H1 (cell line): ENCODE results near the gene TOP3A. TPM values are rescaled to one million over a fixed set of nuclear protein-coding genes. Genes with fewer than 3 reads are reported as not detected.

Experiments
- CTCF ChIA-PET: fragments of 300-600 bp; sonication (Branson Sonifier 250); formaldehyde crosslinking; loops from one replicate; lab custom pipeline; 2021; ENCODE audit not compliant: partially characterized antibody; lab: Charles Lee
- POLR2A ChIA-PET: fragments of 300-600 bp; sonication (Branson Sonifier 250); formaldehyde crosslinking; loops from one replicate; lab custom pipeline; 2021; ENCODE audit warnings: inconsistent platforms; ENCODE audit not compliant: partially characterized antibody; lab: Charles Lee
- DNase-seq, 2 experiments: peaks; one replicate each; pipeline versions ENCODE4 v3.0.0 to v3.0.0-alpha.2; 2010 to 2022; ENCODE audit warnings: low spot score in 2 of 2, low read depth in 1 of 2, mixed read lengths in 1 of 2
- FAIRE-seq: peaks from 2 replicates; lab custom pipeline; 2011; peaks lifted over from hg19 to GRCh38; lab: Jason Lieb, UNC
- H2AFZ ChIP-seq: 2 replicates; pipeline ENCODE4 v1.8.1; 2012; ENCODE audit warnings: low read length, inconsistent platforms
- H2AK5ac ChIP-seq: 2 replicates; pipeline ENCODE4 v1.6.1; 2013; ENCODE audit warnings: low read depth, low read length
- H2BK120ac ChIP-seq: replicated peaks from 2 replicates; pipeline ENCODE3; 2013; ENCODE audit warnings: low read depth, low read length, inconsistent platforms
- H2BK12ac ChIP-seq: 2 replicates; pipeline ENCODE4 v1.6.1; 2013; ENCODE audit warnings: low read depth, low read length
- H2BK15ac ChIP-seq: 2 replicates; pipeline ENCODE4 v1.6.1; 2013; ENCODE audit warnings: low read length
- H2BK20ac ChIP-seq: 2 replicates; pipeline ENCODE4 v1.6.1; 2013; ENCODE audit warnings: low read length
- H2BK5ac ChIP-seq: 2 replicates; pipeline ENCODE4 v1.6.1; 2013; ENCODE audit warnings: low read depth, low read length
- H3K14ac ChIP-seq: 2 replicates; pipeline ENCODE4 v1.6.1; 2013; ENCODE audit warnings: inconsistent platforms; ENCODE audit not compliant: insufficient read length
- H3K18ac ChIP-seq: 2 replicates; pipeline ENCODE4 v1.6.1; 2013; ENCODE audit warnings: low read length; ENCODE audit errors: extremely low read depth
- H3K23ac ChIP-seq: 2 replicates; pipeline ENCODE4 v1.6.1; 2013; ENCODE audit warnings: inconsistent platforms; ENCODE audit not compliant: insufficient read length
- H3K23me2 ChIP-seq: 2 replicates; pipeline ENCODE4 v1.6.1; 2013; ENCODE audit warnings: low read depth, low read length
- H3K27ac ChIP-seq: 2 replicates; pipeline ENCODE4 v1.6.1; 2011; ENCODE audit warnings: low read depth, low read length, inconsistent platforms
- H3K27me3 ChIP-seq, 4 experiments: replicated peaks in 1 of 4; 1 replicate in 1 of 4; 2 replicates in 3 of 4; pipeline versions ENCODE4 v1.6.1 to v1.8.1; 2011 to 2013; ENCODE audit warnings: low read length in 3 of 4, mild to moderate bottlenecking in 3 of 4, inconsistent platforms in 2 of 4, mixed read lengths in 2 of 4, moderate library complexity in 1 of 4; ENCODE audit not compliant: control insufficient read depth in 3 of 4, insufficient read depth in 3 of 4; ENCODE audit errors: extremely low read depth in 1 of 4
- H3K36me3 ChIP-seq, 4 experiments: 2 replicates each; pipeline versions ENCODE4 v1.6.1 to v1.8.1; 2011 to 2013; ENCODE audit warnings: mild to moderate bottlenecking in 4 of 4, low read length in 3 of 4, moderate library complexity in 2 of 4, control low read depth in 1 of 4, inconsistent platforms in 1 of 4; ENCODE audit not compliant: insufficient read depth in 4 of 4, control insufficient read depth in 2 of 4
- H3K4ac ChIP-seq: replicated peaks from 2 replicates; pipeline ENCODE3; 2013; ENCODE audit warnings: low read length, low read depth, mixed read lengths, inconsistent platforms; ENCODE audit not compliant: insufficient read length
- H3K4me1 ChIP-seq, 4 experiments: replicated peaks in 1 of 4; 1 replicate in 1 of 4; 2 replicates in 3 of 4; pipeline versions ENCODE4 v1.6.1 to v1.8.1; 2011 to 2013; ENCODE audit warnings: low read length in 3 of 4, inconsistent platforms in 2 of 4, mixed read lengths in 1 of 4; ENCODE audit not compliant: insufficient read depth in 4 of 4, control insufficient read depth in 3 of 4
- H3K4me2 ChIP-seq, 2 experiments: 2 replicates each; pipeline versions ENCODE4 v1.6.1 to v1.8.1; 2011 to 2013; ENCODE audit warnings: low read depth in 2 of 2, low read length in 2 of 2, control low read depth in 1 of 2, inconsistent platforms in 1 of 2, mild to moderate bottlenecking in 1 of 2; ENCODE audit not compliant: insufficient read depth in 1 of 2
- H3K4me3 ChIP-seq, 4 experiments: fragments of 200-600, 300-600 bp in 1 of 4; sonication (generic), shearing (Covaris generic), sonication (Bioruptor Twin) in 1 of 4; 2 replicates each; pipeline versions ENCODE4 v1.5.1 to v1.8.1; 2011 to 2016; ENCODE audit warnings: low read length in 4 of 4, low read depth in 3 of 4, control low read depth in 2 of 4, inconsistent platforms in 2 of 4, mild to moderate bottlenecking in 2 of 4, mixed read lengths in 1 of 4, moderate library complexity in 1 of 4; ENCODE audit not compliant: insufficient read depth in 2 of 4; ENCODE audit errors: extremely low read depth in 1 of 4
- H3K56ac ChIP-seq: replicated peaks from 2 replicates; pipeline ENCODE3; 2013; ENCODE audit warnings: low read depth, mild to moderate bottlenecking, mixed read lengths, low read length, inconsistent platforms; ENCODE audit not compliant: insufficient read length
- H3K79me1 ChIP-seq: 2 replicates; pipeline ENCODE4 v1.6.1; 2013; ENCODE audit warnings: low read depth, low read length, control low read depth
- H3K79me2 ChIP-seq, 2 experiments: 2 replicates each; pipeline versions ENCODE4 v1.6.1 to v1.8.1; 2012 to 2013; ENCODE audit warnings: low read length in 2 of 2, mild to moderate bottlenecking in 2 of 2, inconsistent platforms in 1 of 2; ENCODE audit not compliant: insufficient read depth in 2 of 2, control insufficient read depth in 1 of 2
- H3K9ac ChIP-seq, 4 experiments: replicated peaks in 1 of 4; 1 replicate in 1 of 4; 2 replicates in 3 of 4; pipeline versions ENCODE4 v1.6.1 to v1.8.1; 2011 to 2013; ENCODE audit warnings: low read depth in 3 of 4, low read length in 3 of 4, control low read depth in 2 of 4, mild to moderate bottlenecking in 2 of 4, moderate library complexity in 2 of 4, inconsistent platforms in 1 of 4; ENCODE audit errors: extremely low read depth in 1 of 4
- H3K9me3 ChIP-seq, 2 experiments: 2 replicates each; pipeline versions ENCODE4 v1.6.1 to v1.8.1; 2012 to 2013; ENCODE audit warnings: mild to moderate bottlenecking in 2 of 2, moderate library complexity in 2 of 2, control low read depth in 1 of 2, inconsistent platforms in 1 of 2, low read depth in 1 of 2, low read length in 1 of 2, mixed read lengths in 1 of 2; ENCODE audit not compliant: insufficient read depth in 2 of 2
- H4K20me1 ChIP-seq, 2 experiments: replicated peaks in 1 of 2; 2 replicates each; pipeline versions ENCODE3 to v1.8.1; 2011 to 2013; ENCODE audit warnings: inconsistent platforms in 2 of 2, low read length in 2 of 2, mild to moderate bottlenecking in 1 of 2; ENCODE audit not compliant: insufficient read depth in 2 of 2, control insufficient read depth in 1 of 2
- H4K5ac ChIP-seq: 2 replicates; pipeline ENCODE4 v1.6.1; 2013; ENCODE audit warnings: low read length, low read depth, mixed read lengths, inconsistent platforms; ENCODE audit not compliant: insufficient read length
- H4K8ac ChIP-seq: 2 replicates; pipeline ENCODE4 v1.8.0; 2013; ENCODE audit warnings: mild to moderate bottlenecking, moderate library complexity, low read length, inconsistent platforms; ENCODE audit not compliant: insufficient read depth; ENCODE audit errors: extremely low read depth
- H4K91ac ChIP-seq: replicated peaks from 2 replicates; pipeline ENCODE3; 2013; ENCODE audit warnings: low read length, mixed read lengths, inconsistent platforms; ENCODE audit not compliant: insufficient read length
- CHD1 ChIP-seq: IDR thresholded peaks from 2 replicates; pipeline ENCODE4 v1.6.1; 2012; ENCODE audit warnings: low read depth, low read length, improper control_type of control experiment
- CREB1 ChIP-seq: IDR thresholded peaks from 2 replicates; pipeline ENCODE4 v1.6.1; 2012; ENCODE audit warnings: inconsistent platforms
- E2F6 ChIP-seq: IDR thresholded peaks from 2 replicates; pipeline ENCODE4 v1.6.1; 2012; ENCODE audit warnings: inconsistent platforms
- HDAC6 ChIP-seq: IDR thresholded peaks from one replicate; pipeline ENCODE4 v1.7.1; 2012; ENCODE audit warnings: low read depth, mild to moderate bottlenecking, inconsistent platforms, low read length, moderate library complexity
- JUN ChIP-seq: IDR thresholded peaks from 2 replicates; pipeline ENCODE4 v1.6.1; 2011; ENCODE audit warnings: low read depth, mild to moderate bottlenecking, improper control_type of control experiment, low read length
- KDM4A ChIP-seq: IDR thresholded peaks from one replicate; pipeline ENCODE4 v1.7.1; 2012; ENCODE audit warnings: low read depth, mild to moderate bottlenecking, moderate library complexity, low read length, inconsistent platforms; ENCODE audit not compliant: severe bottlenecking
- MAFK ChIP-seq: IDR thresholded peaks from 2 replicates; pipeline ENCODE4 v1.6.1; 2012; ENCODE audit warnings: low read depth, mild to moderate bottlenecking, improper control_type of control experiment, low read length
- PHF8 ChIP-seq: fragments of 200-600 bp; sonication (generic); conservative IDR thresholded peaks from 2 replicates; pipeline ENCODE4 v1.7.1; 2012; ENCODE audit warnings: low read depth, mild to moderate bottlenecking, inconsistent platforms, low read length, moderate library complexity
- SIRT6 ChIP-seq: IDR thresholded peaks from one replicate; pipeline ENCODE4 v1.7.1; 2012; ENCODE audit warnings: low read length, inconsistent platforms
- SP1 ChIP-seq: IDR thresholded peaks from 2 replicates; pipeline ENCODE4 v1.6.1; 2011; ENCODE audit warnings: low read depth, low read length
- USF2 ChIP-seq: IDR thresholded peaks from 2 replicates; pipeline ENCODE4 v1.6.1; 2011; ENCODE audit warnings: low read length, improper control_type of control experiment
- YY1 ChIP-seq: IDR thresholded peaks from 2 replicates; pipeline ENCODE4 v1.6.1; 2011; ENCODE audit warnings: low read depth, mild to moderate bottlenecking, low read length
- WGBS, 2 experiments: shearing (Covaris generic) in 1 of 2; methylation state at CpG; one replicate each; pipeline versions ENCODE4 v1.1.6 to v1.1.7; 2013 to 2015; ENCODE audit warnings: low lambda C conversion rate in 2 of 2, mixed read lengths in 2 of 2, inconsistent platforms in 1 of 2, low coverage in 1 of 2, missing lambda C conversion rate in 1 of 2; ENCODE audit not compliant: insufficient replicate concordance in 2 of 2, insufficient coverage in 1 of 2, insufficient read length in 1 of 2; ENCODE audit errors: extremely low coverage in 1 of 2, missing lambda C conversion rate in 1 of 2; 5-methylcytosine and 5-hydroxymethylcytosine counted together
- polyA plus RNA-seq, 7 experiments: library from polyadenylated mRNA; depleted of rRNA in 3 of 7; stranded (reverse) in 5 of 7; unstranded in 2 of 7; fragments of >200 nt in 5 of 7; fragments of 200-250 nt in 2 of 7; gene quantifications; 1 replicate in 5 of 7; 2 replicates in 1 of 7; 4 replicates in 1 of 7; pipeline versions ENCODE4 v1.2.1 to v1.2.3, GENCODE V29; 2011 to 2013; ENCODE audit warnings: missing spikeins in 2 of 7, mixed read lengths in 2 of 7
- total RNA-seq: library from RNA; stranded (reverse); fragmentation: NEBNext Ultra II Directional; extraction: Animal tissue kit (Norgen Biotek cat#: 25700); gene quantifications from 2 replicates; pipeline ENCODE4 v1.2.1, GENCODE V29; 2021

TOP3A gene
- total and polyA plus RNA-seq, 2 of the 8 experiments (the other 6 are each of a cell fraction or from before 2014, with no cell fraction given) = 23.4 to 54.3 TPM

- Histone ChIP-seq H2AFZ (no peak overlapping the region), H2BK120ac (no peak overlapping the region), H2AK5ac (no peak overlapping the region), H3K36me3 (peaks cover 7 to 18% (median 9%) of the 10 kb centered on the region in 4 experiments; a peak in 5 of 8 replicates), H2BK5ac (no peak overlapping the region), H3K23ac (no peak overlapping the region), H3K4me2 (no peak overlapping the region), H3K79me1 (peaks cover 50% of the 10 kb centered on the region), H3K4me1 (peaks cover 0 to 14% (median 9%) of the 10 kb centered on the region in 4 experiments; a peak in 6 of 7 replicates), H4K8ac (no peak overlapping the region), H3K4ac (no peak overlapping the region), H3K14ac (no peak overlapping the region), H3K9me3 (no peaks in the 10 kb centered on the region), H4K91ac (no peak overlapping the region), H3K56ac (no peak overlapping the region), H2BK15ac (no peak overlapping the region), H3K79me2 (peaks cover 8 to 67% of the 10 kb centered on the region in 2 experiments), H3K9ac (no peak overlapping the region), H3K27me3 (no peaks in the 10 kb centered on the region), H2BK20ac (no peak overlapping the region), H3K27ac (no peak overlapping the region), H3K18ac (no peak overlapping the region), H3K4me3 (no peak overlapping the region), H3K23me2 (peaks cover 11% of the 10 kb centered on the region), H4K5ac (no peak overlapping the region), H2BK12ac (no peak overlapping the region), H4K20me1 (peaks cover 17 to 31% of the 10 kb centered on the region in 2 experiments)
- 92% methylated on average over 4 of the region's 4 CpGs; no CpG with 5 or more reads in 1 of the 2 experiments for WGBS, 2 experiments
- ChIA-PET POLR2A (interaction anchor here (1.3 to 3.6 kb wide), 4 partner anchors 12 to 46 kb away, joined by 4 to 14 read pairs (median 11); partner anchors contain the start of genes ALKBH5, FLII and MIEF2), CTCF (interaction anchor here (0.5 to 8.4 kb wide), 8 partner anchors 13 to 780 kb away, joined by 3 to 76 read pairs (median 4); no protein-coding TSS in a partner anchor)
- FAIRE-seq = no peak
- no peak for DNase-seq
- no peak for TF ChIP-seq CREB1
- TF ChIP-seq HDAC6 = no peak
- no peak for TF ChIP-seq USF2
- no peak for TF ChIP-seq JUN
- no peak for TF ChIP-seq SIRT6
- TF ChIP-seq SP1 = no peak
- TF ChIP-seq CHD1 = no peak
- no peak for TF ChIP-seq E2F6
- TF ChIP-seq YY1 = no peak
- no peak for TF ChIP-seq PHF8
- TF ChIP-seq MAFK = no peak
- no peak for TF ChIP-seq KDM4A
These were observed 85.5 kb downstream of the TOP3A start for GRCh38 chr17:18229254-18229653.
